GM21360 (cell line): Measurements from ENCODE around the gene PIM3.
"Not testable (repeated sequence)": the region's sequence is repeated elsewhere in the genome, so short reads cannot be mapped to it uniquely, and the experiment has no call there.

Source experiments
- ATAC-seq: cut with Tn5 transposase; IDR thresholded peaks from one replicate; pipeline ENCODE4 v1.9.1; 2021; ENCODE audit warnings: mild to moderate bottlenecking, moderate library complexity; ENCODE audit not compliant: unreplicated experiment

PIM3 gene

DNA sequence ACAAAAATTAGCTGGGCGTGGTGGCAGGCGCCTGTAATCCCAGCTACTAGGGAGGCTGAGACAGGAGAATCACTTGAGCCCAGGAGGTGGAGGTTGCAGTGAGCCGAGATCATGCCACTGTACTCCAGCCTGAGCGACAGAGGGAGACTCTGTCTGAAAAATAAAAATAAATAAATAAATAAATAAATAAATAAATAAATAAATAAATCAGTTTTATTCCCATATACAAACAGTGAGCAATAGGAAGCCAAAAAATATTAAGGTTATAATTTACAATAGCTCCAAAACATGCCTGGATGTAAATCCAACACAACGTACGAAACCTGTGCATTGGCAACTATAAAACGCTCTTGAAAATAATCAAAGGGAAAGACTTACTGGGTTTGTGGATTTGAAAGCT lies 21.2 kb downstream of the PIM3 start:
- not testable (repeated sequence) for ATAC-seq

GRCh38 chr22:49983148-49984042 lies 22.8 kb downstream of the PIM3 start:
- no peak for ATAC-seq

- no peak for ATAC-seq
These were observed 25.8 kb downstream of the PIM3 start for GRCh38 chr22:49986325-49986724.

DNA sequence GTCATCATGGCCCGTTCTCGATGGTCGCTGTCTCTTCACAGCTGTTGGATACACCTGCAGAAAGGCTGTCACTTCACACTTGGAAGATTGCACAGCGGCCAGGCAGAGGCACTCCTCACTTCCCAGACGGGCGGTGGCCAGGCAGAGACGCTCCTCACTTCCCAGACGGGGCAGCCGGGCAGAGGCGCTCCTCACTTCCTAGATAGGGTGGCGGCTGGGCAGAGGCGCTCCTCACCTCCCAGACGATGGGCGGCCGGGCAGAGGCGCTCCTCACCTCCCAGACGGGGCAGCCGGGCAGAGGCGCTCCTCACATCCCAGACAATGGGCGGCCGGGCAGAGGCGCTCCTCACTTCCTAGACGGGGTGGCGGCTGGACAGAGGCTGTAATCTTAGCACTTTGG lies 29.3 kb downstream of the PIM3 start:
- ATAC-seq: not testable (repeated sequence)

- ATAC-seq: no peak
These were observed 30.6 kb downstream of the PIM3 start for GRCh38 chr22:49991167-49991566.

- ATAC-seq: no peak
These were observed 31.4 kb downstream of the PIM3 start for GRCh38 chr22:49991907-49992533.

DNA sequence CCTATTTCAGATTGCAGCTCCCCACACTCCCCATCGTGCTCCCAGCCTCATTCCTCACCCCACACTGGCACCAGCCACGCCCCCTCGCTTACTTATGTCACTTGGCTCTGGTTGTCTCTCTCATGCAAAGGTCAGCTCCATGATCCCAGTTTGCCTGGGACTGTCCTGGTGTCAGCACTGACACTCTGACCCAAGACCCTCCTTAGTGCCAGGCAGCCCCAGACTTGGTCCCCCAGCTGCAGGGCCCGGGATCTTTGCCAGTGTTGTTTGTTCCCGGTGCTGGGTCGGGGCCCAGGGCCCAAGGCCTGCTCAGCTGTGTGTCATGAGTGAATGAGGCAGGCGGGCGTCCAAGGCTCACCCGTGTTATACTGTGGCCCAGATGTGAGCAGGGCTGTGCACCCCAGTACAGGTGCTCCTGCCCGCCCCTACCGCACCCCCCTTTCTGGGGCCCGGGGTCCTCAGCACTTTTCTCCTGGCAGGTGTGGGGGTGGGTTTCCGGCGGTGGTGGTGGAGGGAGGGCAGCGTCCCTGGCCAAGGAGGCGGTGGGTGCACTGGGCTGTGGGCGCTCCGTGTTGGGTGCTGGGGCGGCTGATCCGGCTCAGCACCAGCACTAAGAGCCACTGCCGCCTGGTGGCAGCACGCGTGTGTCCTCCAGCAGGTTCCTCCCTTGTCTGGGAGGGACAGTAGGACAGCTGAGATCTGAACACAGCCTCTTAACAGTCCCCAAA lies 32.5 kb downstream of the PIM3 start:
- no peak for ATAC-seq

GRCh38 chr22:49993649-49994360 lies 33.2 kb downstream of the PIM3 start:
- ATAC-seq: no peak

- no peak for ATAC-seq
These were observed 33.9 kb downstream of the PIM3 start for GRCh38 chr22:49994361-49995040.

- no peak for ATAC-seq
These were observed 34.4 kb downstream of the PIM3 start for GRCh38 chr22:49995041-49995360.

DNA sequence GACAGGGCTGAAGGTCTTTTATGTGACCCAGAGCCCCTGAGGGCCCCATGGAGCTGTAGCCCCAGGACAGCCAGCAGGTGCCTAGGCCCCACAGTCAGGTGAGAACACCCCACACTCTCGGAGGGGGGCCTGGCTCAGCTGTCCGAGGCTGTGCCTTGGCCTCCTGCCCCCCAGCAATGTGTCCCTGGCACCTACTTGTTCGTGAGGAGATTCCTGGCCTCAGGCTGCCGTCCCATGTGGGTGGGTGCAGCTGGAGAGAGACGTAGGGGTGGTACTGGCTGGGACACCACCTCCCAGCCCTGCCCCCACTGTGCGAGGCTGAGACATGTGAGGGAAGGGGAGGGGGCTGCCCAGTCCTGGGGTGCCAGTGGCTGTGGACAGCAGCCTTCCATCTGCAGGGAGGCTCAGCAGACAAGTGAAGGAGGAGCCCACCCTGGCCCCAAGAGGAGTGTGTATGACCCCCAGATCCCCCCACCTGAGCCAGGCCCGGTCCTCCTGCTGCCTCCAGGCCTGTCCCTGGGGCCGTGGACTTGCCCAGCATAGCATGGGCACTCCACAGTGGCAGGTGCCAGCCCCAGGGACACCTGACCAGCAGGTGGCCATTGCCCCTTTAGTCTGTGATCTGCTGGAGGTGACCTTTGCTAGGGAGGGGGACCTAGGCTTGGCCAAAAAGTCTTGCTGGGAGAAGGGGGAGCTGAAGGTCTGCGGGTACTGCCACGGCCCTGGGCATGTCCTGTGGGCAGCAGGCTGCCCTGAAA lies 35.0 kb downstream of the PIM3 start:
- no peak for ATAC-seq

GRCh38 chr22:49996119-49996517 lies 35.5 kb downstream of the PIM3 start:
- no peak for ATAC-seq

GRCh38 chr22:49996518-49997250 lies 36.1 kb downstream of the PIM3 start:
- no peak for ATAC-seq

DNA sequence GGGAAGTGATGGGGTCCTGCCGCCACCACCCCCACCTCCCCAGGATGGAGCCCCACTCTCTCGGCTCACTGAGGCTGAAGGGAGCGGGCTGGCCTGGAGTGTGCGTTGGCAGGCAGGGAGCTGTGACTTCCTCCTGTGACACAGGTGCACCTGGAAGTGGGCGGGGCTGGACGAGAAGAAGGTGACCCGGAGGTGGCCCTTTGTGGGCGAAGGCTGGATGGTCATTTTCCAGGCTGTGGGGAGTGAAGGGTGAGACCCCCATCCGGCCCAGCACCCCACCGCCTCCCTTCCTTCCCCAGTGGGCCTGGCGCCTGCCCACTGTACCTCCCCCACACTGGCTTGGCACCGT lies 36.7 kb downstream of the PIM3 start:
- ATAC-seq: no peak

DNA sequence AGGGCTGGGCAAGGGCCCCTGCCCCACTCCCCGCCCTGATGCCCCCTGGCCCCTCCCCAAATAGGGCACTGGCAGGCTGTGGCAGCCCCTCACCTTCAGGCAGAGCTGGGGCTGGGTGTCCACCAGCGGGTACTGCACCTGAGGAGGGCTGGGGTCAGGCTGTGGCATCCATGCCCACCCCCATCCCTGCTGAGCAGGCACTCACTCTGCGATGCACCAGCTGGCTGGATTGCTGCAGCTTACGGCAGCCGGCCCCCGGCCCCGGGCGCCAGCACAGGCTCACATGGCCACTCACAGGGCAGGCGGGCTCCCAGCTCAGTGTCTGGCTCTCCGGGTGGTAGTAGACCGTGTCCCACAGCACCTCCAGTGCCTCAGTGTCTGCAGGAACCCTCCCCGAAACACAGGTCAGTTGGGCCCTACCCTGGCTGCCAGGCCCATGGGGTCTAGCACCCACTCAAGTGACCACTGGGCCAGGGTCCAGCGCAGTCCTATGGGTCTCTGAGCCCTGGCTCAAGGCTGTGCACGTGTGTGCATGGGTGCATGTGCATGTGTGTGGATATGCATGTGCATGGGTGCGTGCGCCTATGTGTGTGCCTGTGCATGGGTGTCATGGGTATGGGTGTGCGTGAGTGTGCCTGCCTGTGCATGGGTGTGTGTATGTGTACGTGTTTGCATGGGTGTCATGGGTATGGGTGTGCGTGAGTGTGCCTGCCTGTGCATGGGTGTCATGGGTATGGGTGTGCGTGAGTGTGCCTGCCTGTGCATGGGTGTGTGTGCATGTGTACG lies 37.6 kb downstream of the PIM3 start:
- ATAC-seq: no peak

DNA sequence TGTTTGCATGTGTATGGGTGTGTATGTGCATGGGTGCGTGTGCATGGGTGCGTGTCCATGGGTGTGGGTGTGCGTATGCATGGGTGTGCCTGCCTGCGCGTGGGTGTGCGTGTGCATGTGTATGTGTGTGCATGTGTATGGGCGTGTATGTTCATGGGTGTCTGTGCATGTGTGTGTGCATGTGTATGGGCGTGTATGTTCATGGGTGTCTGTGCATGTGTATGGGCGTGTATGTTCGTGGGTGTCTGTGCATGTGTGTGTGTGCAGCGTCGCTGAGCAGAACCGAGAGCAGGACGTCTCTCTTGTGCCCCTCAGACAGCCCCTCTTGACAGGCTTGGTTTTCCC lies 38.1 kb downstream of the PIM3 start:
- no peak for ATAC-seq

- no peak for ATAC-seq
These were observed 38.7 kb downstream of the PIM3 start for GRCh38 chr22:49999063-49999945.
